NT2/D1 (cell line): ENCODE results near the gene ZFP69B.

Experiments
- SUZ12 ChIP-seq: IDR thresholded peaks from 2 replicates; pipeline ENCODE4 v1.6.1; 2011; ENCODE audit not compliant: insufficient read length, insufficient read depth; ENCODE audit errors: extremely low read depth
- YY1 ChIP-seq: IDR thresholded peaks from 2 replicates; pipeline ENCODE4 v1.6.1; 2011; ENCODE audit not compliant: insufficient read length, insufficient read depth

DNA sequence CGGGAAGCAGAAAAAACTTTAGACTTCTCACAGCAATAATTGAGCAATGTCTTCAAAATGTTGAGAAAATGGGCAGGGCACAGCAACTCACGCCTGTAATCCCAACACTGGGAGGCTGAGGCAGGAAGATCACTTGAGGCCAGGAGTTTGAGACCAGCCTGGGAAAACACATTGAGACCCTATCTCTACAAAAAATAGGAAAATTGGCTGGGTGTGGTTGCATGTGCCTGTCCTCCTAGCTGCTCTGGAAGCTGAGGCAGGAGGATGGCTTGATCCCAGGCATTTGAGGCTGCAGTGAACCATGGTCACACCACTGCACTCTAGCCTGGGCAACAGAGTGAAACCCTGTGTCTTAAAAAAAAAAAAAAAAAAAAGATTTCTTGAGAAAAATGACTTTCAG lies 19.1 kb downstream of the ZFP69B start:
- TF ChIP-seq SUZ12 (no peak), YY1 (no peak)
